PC-9 (cell line): ENCODE measurements around the gene ERMAP.

Source experiments
- EZH2 ChIP-seq: fragments of 200-600 bp; sonication (generic); IDR thresholded peaks from 2 replicates; pipeline ENCODE4 v1.8.0; 2017; ENCODE audit warnings: antibody characterized with exemption, low read depth
- TF ChIP-seq, protein P1 (sequence below): fragments of 200-600 bp; sonication (generic); conservative IDR thresholded peaks from 2 replicates; pipeline ENCODE4 v1.6.1; 2017; ENCODE audit warnings: mixed run types, antibody characterized with exemption, mild to moderate bottlenecking, moderate library complexity

GRCh38 chr1:42783092-42783491 is 33.8 kb upstream of the ERMAP start:
- TF ChIP-seq, protein P1, sequence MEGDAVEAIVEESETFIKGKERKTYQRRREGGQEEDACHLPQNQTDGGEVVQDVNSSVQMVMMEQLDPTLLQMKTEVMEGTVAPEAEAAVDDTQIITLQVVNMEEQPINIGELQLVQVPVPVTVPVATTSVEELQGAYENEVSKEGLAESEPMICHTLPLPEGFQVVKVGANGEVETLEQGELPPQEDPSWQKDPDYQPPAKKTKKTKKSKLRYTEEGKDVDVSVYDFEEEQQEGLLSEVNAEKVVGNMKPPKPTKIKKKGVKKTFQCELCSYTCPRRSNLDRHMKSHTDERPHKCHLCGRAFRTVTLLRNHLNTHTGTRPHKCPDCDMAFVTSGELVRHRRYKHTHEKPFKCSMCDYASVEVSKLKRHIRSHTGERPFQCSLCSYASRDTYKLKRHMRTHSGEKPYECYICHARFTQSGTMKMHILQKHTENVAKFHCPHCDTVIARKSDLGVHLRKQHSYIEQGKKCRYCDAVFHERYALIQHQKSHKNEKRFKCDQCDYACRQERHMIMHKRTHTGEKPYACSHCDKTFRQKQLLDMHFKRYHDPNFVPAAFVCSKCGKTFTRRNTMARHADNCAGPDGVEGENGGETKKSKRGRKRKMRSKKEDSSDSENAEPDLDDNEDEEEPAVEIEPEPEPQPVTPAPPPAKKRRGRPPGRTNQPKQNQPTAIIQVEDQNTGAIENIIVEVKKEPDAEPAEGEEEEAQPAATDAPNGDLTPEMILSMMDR: no peak
- TF ChIP-seq EZH2: no peak
